Lung (tissue), 12 donors: Measurements from ENCODE around the gene CEP20. TPM values are rescaled to one million over a fixed set of nuclear protein-coding genes. Genes with fewer than 3 reads are reported as not detected.
"Not testable (repeated sequence)": the region's sequence is repeated elsewhere in the genome, so short reads cannot be mapped to it uniquely, and the experiment has no call there.

Source experiments
- ATAC-seq: fragments of 200-7000 bp; cut with Tn5 transposase; one replicate; pipeline ENCODE4 v1.9.1; 2020; ENCODE audit warnings: moderate number of reproducible peaks; ENCODE audit not compliant: insufficient read depth, low FRiP score
- DNase-seq, 3 donors: peaks; one replicate each; pipeline ENCODE4 v3.0.0-alpha.2; 2013 to 2017
- H3K27ac ChIP-seq, 2 donors: one replicate each; pipeline ENCODE4 v1.5.1; 2013; ENCODE audit warnings: mild to moderate bottlenecking in 2 of 2, moderate library complexity in 2 of 2, control low read depth in 1 of 2, inconsistent platforms in 1 of 2, low read depth in 1 of 2, low read length in 1 of 2
- H3K27me3 ChIP-seq, 3 donors: one replicate each; pipeline ENCODE4 v1.5.1; 2013; ENCODE audit warnings: low read length in 2 of 3; ENCODE audit not compliant: control insufficient read depth in 3 of 3, insufficient read depth in 3 of 3
- H3K36me3 ChIP-seq, 4 donors: one replicate each; pipeline ENCODE4 v1.5.1; 2013; ENCODE audit warnings: low read length in 4 of 4, mild to moderate bottlenecking in 1 of 4, moderate library complexity in 1 of 4; ENCODE audit not compliant: control insufficient read depth in 4 of 4, insufficient read depth in 4 of 4
- H3K4me1 ChIP-seq, 5 donors: one replicate each; pipeline ENCODE4 v1.5.1; 2013; ENCODE audit warnings: low read length in 5 of 5, mild to moderate bottlenecking in 2 of 5, moderate library complexity in 1 of 5; ENCODE audit not compliant: control insufficient read depth in 5 of 5, insufficient read depth in 5 of 5
- H3K4me3 ChIP-seq: one replicate; pipeline ENCODE4 v1.5.1; 2013; ENCODE audit warnings: mild to moderate bottlenecking, control low read depth, moderate library complexity
- H3K9ac ChIP-seq, 2 donors: one replicate each; pipeline ENCODE4 v1.5.1; 2013; ENCODE audit warnings: low read length in 2 of 2, control low read depth in 1 of 2; ENCODE audit not compliant: insufficient read depth in 1 of 2
- H3K9me3 ChIP-seq, 4 donors: one replicate each; pipeline ENCODE4 v1.5.1; 2013; ENCODE audit warnings: low read length in 3 of 4, mild to moderate bottlenecking in 1 of 4, moderate library complexity in 1 of 4; ENCODE audit not compliant: control insufficient read depth in 4 of 4, insufficient read depth in 3 of 4
- CTCF ChIP-seq: IDR thresholded peaks from 2 replicates; pipeline ENCODE4 v1.5.1; 2012; ENCODE audit warnings: mild to moderate bottlenecking; ENCODE audit errors: control extremely low read depth, extremely low read depth
- WGBS, 2 donors: extraction: QIAGEN DNeasy Blood & Tissue Kit; methylation state at CpG; one replicate each; pipeline ENCODE4 v1.1.7; 2013; 5-methylcytosine and 5-hydroxymethylcytosine counted together
- polyA plus RNA-seq, 2 donors: library from polyadenylated mRNA; stranded (reverse); fragments of 200-250 nt; gene quantifications; one replicate each; pipeline ENCODE4 v1.2.1, GENCODE V29; 2013
- total RNA-seq, 2 donors: library from RNA; depleted of rRNA in 1 of 2; stranded (reverse); fragments of >200 nt in 1 of 2; gene quantifications; one replicate each; pipeline ENCODE4 v1.2.1, GENCODE V29; 2014 to 2021
- donor health status: control.
- donor health status: control.
- donor health status: Bipolar disorder and iron deficiency.
- donor health status: healthy.
- donor health status: DM: yes; HTN: yes; CAD: no.

Gene CEP20
- total and polyA plus RNA-seq, 4 donors, result 19.0 to 38.5 (median 23.8) TPM

- Histone ChIP-seq H3K4me3 (no peak overlapping the region), H3K36me3 (no peaks in the 10 kb centered on the region), H3K27ac (no peak overlapping the region), H3K4me1 (no peaks in the 10 kb centered on the region), H3K27me3 (no peaks in the 10 kb centered on the region), H3K9ac (no peak overlapping the region), H3K9me3 (no peaks in the 10 kb centered on the region)
- ATAC-seq, result no peak
- DNase-seq, result no peak
- 95 to 96% methylated on average over 13 of the region's 13 CpGs for WGBS, 2 donors
- no peak for TF ChIP-seq CTCF
These were observed 36.6 kb upstream of the CEP20 start for GRCh38 chr16:15924996-15925395.

- Histone ChIP-seq H3K9me3 (no peaks in the 10 kb centered on the region), H3K4me1 (no peaks in the 10 kb centered on the region), H3K27me3 (no peaks in the 10 kb centered on the region), H3K27ac (no peak overlapping the region), H3K4me3 (no peak overlapping the region), H3K9ac (no peak overlapping the region), H3K36me3 (no peaks in the 10 kb centered on the region)
- 95 to 97% methylated on average over 6 of the region's 6 CpGs for WGBS, 2 donors
- ATAC-seq (no peak), DNase-seq (no peak)
- no peak for TF ChIP-seq CTCF
These were observed 30.9 kb upstream of the CEP20 start for GRCh38 chr16:15919331-15919730.

GRCh38 chr16:15918314-15918713 is 29.9 kb upstream of the CEP20 start:
- not testable (repeated sequence) for H3K9me3 ChIP-seq, DNase-seq, H3K27ac ChIP-seq, ATAC-seq, H3K36me3 ChIP-seq, H3K4me3 ChIP-seq, H3K27me3 ChIP-seq, H3K9ac ChIP-seq, H3K4me1 ChIP-seq
- WGBS, 2 donors, result 85 to 90% methylated on average over 3 of the region's 3 CpGs

- TF ChIP-seq CTCF, result no peak
- 84 to 93% methylated on average over 8 of the region's 8 CpGs for WGBS, 2 donors
- H3K9ac ChIP-seq, result no peak overlapping the region
These were observed 27.9 kb upstream of the CEP20 start for GRCh38 chr16:15916323-15916722.

More at GRCh38 chr16:15916323-15916722, 27.9 kb upstream of the CEP20 start:
- ATAC-seq (no peak), DNase-seq (no peak)
- Histone ChIP-seq H3K27ac (no peak overlapping the region), H3K4me1 (no peaks in the 10 kb centered on the region), H3K27me3 (no peaks in the 10 kb centered on the region), H3K4me3 (no peak overlapping the region), H3K36me3 (no peaks in the 10 kb centered on the region), H3K9me3 (no peaks in the 10 kb centered on the region)
